Mucosa of descending colon (tissue), 3 donors: ENCODE results near the gene DICER1. TPM values are rescaled to one million over a fixed set of nuclear protein-coding genes. Genes with fewer than 3 reads are reported as not detected.

Source experiments
- ATAC-seq: fragments of 200-7000 bp; cut with Tn5 transposase; one replicate; pipeline ENCODE4 v1.9.1; 2020; ENCODE audit warnings: mild to moderate bottlenecking, moderate library complexity
- DNase-seq, 3 donors: peaks; one replicate each; pipeline ENCODE4 v3.0.0-alpha.2; 2020
- H3K36me3 ChIP-seq: fragments of 200-600 bp; one replicate; pipeline ENCODE4 v1.8.0; 2021; ENCODE audit warnings: low read depth, mild to moderate bottlenecking
- H3K4me1 ChIP-seq: fragments of 200-600 bp; one replicate; pipeline ENCODE4 v1.8.0; 2021; ENCODE audit warnings: low read depth, mild to moderate bottlenecking
- H3K4me3 ChIP-seq: fragments of 200-600 bp; one replicate; pipeline ENCODE4 v1.8.0; 2021; ENCODE audit warnings: mild to moderate bottlenecking
- H3K9me3 ChIP-seq: fragments of 200-600 bp; one replicate; pipeline ENCODE4 v1.8.0; 2021; ENCODE audit warnings: mild to moderate bottlenecking
- CTCF ChIP-seq: fragments of 200-600 bp; IDR thresholded peaks from one replicate; pipeline ENCODE4 v1.8.0; 2022; ENCODE audit warnings: antibody characterized with exemption, mild to moderate bottlenecking
- intact Hi-C, 2 donors: fragments of 100-400 bp; cut with DNase I in 1 of 2; cut with micrococcal nuclease in 1 of 2; formaldehyde crosslinking; loops; one replicate each; pipeline versions ENCODE4 v1.11.0 to v1.11.1; 2022; cut with DNase I, micrococcal nuclease
- total RNA-seq, 3 donors: library from RNA; stranded (reverse); fragmentation: NEBNext Ultra II Directional in 2 of 3; extraction: Animal tissue kit (Norgen Biotek cat#: 25700) in 2 of 3; gene quantifications; one replicate each; pipeline versions ENCODE4 v1.2.1 to v1.2.4, GENCODE V29; 2021 to 2023
- donor health status: DM: no; HTN: no; CAD: no; lungs with moderate emphysema.
- donor health status: DM: no; HTN: no; CAD: no.
- donor health status: DM: no; HTN: yes; CAD: no.

Gene DICER1
- total RNA-seq, 3 donors from 2014 or later: 61.6 to 72.1 (median 65.9) TPM

GRCh38 chr14:95119336-95119735, 38.0 kb downstream of the DICER1 start:
- intact Hi-C loops: no loop called here
- no peaks in the 10 kb centered on the region for H3K9me3 ChIP-seq
- TF ChIP-seq CTCF: no peak
- ATAC-seq: no peak
- DNase-seq: no peak
- H3K4me1 ChIP-seq: no peaks in the 10 kb centered on the region
- no peaks in the 10 kb centered on the region for H3K36me3 ChIP-seq
- no peak overlapping the region for H3K4me3 ChIP-seq

GRCh38 chr14:95117937-95118721, 39.2 kb downstream of the DICER1 start:
- H3K4me3 ChIP-seq: no peak overlapping the region
- TF ChIP-seq CTCF: no peak
- intact Hi-C loops: no loop called here
- no peaks in the 10 kb centered on the region for H3K4me1 ChIP-seq
- H3K9me3 ChIP-seq: no peaks in the 10 kb centered on the region
- ATAC-seq: no peak
- no peaks in the 10 kb centered on the region for H3K36me3 ChIP-seq
- no peak for DNase-seq

- TF ChIP-seq CTCF: no peak
- intact Hi-C loops: no loop called here
These were observed 43.9 kb downstream of the DICER1 start for GRCh38 chr14:95113476-95113875.

GRCh38 chr14:95111507-95112164, 45.7 kb downstream of the DICER1 start:
- DNase-seq (no peak), ATAC-seq (no peak)
- H3K4me1 ChIP-seq: no peaks in the 10 kb centered on the region
- no peak overlapping the region for H3K4me3 ChIP-seq
- H3K9me3 ChIP-seq: no peaks in the 10 kb centered on the region
- H3K36me3 ChIP-seq: peaks cover 25% of the 10 kb centered on the region
- intact Hi-C loops: no loop called here
- no peak for TF ChIP-seq CTCF

More at GRCh38 chr14:95113476-95113875, 43.9 kb downstream of the DICER1 start:
- ATAC-seq (no peak), DNase-seq (no peak)
- no peaks in the 10 kb centered on the region for H3K9me3 ChIP-seq
- no peak overlapping the region for H3K4me3 ChIP-seq
- peaks cover 10% of the 10 kb centered on the region for H3K36me3 ChIP-seq
- H3K4me1 ChIP-seq: no peaks in the 10 kb centered on the region

- H3K4me3 ChIP-seq: no peak overlapping the region
- intact Hi-C loops: no loop called here
- H3K36me3 ChIP-seq: peaks cover 25% of the 10 kb centered on the region
- H3K4me1 ChIP-seq: no peaks in the 10 kb centered on the region
- ATAC-seq: no peak
- TF ChIP-seq CTCF: no peak
- no peak for DNase-seq
- H3K9me3 ChIP-seq: no peaks in the 10 kb centered on the region
These were observed 47.2 kb downstream of the DICER1 start for GRCh38 chr14:95110178-95110577.
